SK-N-MC (cell line): ENCODE data around the gene CACNA2D1.

Source experiments
- EZH2 ChIP-seq: fragments of 200-600 bp; sonication (generic); IDR thresholded peaks from one replicate; pipeline ENCODE4 v1.6.1; 2017; ENCODE audit warnings: antibody characterized with exemption
- FOXP2 ChIP-seq: optimal IDR thresholded peaks from 2 replicates; pipeline ENCODE3; 2011; ENCODE audit warnings: mild to moderate bottlenecking, moderate library complexity; ENCODE audit not compliant: insufficient read depth; ENCODE audit errors: extremely low read length, control extremely low read depth

- TF ChIP-seq FOXP2 (no peak), EZH2 (no peak)
Observed at GRCh38 chr7:82323806-82324205, 119.8 kb downstream of the CACNA2D1 start.
